Measurements from ENCODE around the gene MTIF2. TPM values are rescaled to one million over a fixed set of nuclear protein-coding genes. Genes with fewer than 3 reads are reported as not detected.
A peak's percentile ranks its signal among the peaks of the same experiment; 100 is the strongest.

MTIF2 gene
- total RNA-seq, 1 experiment from 2014 or later, result 49.8 TPM

DNA sequence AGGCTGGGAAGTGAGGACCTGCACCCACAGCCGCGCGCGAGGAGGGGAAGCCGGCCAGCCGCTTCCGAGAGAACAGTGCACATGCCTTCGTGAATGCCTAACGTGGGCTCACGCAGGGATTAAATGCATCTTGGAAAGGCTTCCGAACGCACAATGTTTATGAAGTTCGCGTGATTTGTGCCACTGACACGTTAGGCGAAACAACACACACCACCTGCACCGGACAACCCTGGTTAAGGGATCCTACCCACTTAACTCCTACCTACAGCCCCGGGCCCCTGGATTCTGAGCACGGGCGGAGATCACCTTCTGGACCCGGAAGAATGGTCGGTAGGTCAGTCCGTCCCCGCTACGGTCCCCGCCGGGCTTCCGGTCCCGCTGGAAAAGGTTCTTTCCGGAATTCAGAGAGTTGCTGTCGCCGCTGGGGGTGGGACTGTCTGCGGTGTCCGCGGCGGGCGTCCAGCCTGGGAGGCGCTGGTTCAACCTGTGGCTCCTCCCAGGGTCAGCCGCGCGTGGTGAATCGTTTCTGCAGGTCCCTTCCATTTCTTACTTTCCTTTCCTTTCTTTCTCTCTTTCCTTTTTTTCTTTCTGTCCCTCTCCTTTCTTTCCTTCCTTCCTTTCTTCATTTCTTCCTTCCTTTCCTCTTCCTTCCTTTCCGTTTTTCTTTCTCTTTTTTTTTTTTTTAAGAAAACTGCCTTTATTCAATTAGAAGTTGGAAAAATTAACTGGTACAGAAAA, at the start of gene MTIF2 (continued):
- TF ChIP-seq, protein P1, sequence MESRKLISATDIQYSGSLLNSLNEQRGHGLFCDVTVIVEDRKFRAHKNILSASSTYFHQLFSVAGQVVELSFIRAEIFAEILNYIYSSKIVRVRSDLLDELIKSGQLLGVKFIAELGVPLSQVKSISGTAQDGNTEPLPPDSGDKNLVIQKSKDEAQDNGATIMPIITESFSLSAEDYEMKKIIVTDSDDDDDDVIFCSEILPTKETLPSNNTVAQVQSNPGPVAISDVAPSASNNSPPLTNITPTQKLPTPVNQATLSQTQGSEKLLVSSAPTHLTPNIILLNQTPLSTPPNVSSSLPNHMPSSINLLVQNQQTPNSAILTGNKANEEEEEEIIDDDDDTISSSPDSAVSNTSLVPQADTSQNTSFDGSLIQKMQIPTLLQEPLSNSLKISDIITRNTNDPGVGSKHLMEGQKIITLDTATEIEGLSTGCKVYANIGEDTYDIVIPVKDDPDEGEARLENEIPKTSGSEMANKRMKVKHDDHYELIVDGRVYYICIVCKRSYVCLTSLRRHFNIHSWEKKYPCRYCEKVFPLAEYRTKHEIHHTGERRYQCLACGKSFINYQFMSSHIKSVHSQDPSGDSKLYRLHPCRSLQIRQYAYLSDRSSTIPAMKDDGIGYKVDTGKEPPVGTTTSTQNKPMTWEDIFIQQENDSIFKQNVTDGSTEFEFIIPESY (IDR thresholded peaks at IDR 0.05; ENCODE audit: extremely low read depth, insufficient replicate concordance, low read length), result peak; percentile 80
- peak; percentile 49 for TF ChIP-seq JUND (IDR thresholded peaks at IDR 0.05)

DNA sequence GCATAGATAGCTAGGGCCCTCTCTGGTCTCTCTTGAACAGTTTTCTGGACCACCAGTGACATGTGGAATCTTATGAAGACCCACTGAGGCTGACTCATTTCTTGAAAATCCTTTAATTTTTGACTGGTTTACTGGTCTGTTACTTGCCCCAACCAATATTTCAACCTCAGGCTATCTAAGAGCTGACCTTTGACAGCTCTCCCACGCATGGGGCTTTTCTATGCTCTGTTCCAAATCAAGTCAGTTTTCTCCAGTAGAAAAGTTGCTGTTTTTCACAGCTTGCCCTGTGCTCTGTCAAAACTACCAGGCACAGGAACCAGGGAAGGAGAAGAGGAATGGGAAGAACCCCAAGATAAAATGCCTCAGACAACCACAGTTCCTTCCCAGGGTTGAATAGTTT, 46.0 kb upstream of the MTIF2 start:
- DNase-seq (ENCODE audit: low read depth, low spot score), result no peak
- H3K9me2 ChIP-seq (ENCODE audit: insufficient read depth), result no peaks in the 10 kb centered on the region
- TF ChIP-seq, protein P2, sequence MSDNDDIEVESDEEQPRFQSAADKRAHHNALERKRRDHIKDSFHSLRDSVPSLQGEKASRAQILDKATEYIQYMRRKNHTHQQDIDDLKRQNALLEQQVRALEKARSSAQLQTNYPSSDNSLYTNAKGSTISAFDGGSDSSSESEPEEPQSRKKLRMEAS (IDR thresholded peaks at IDR 0.05), result no peak
- TF ChIP-seq SP1 (IDR thresholded peaks at IDR 0.05; ENCODE audit: low read depth), result no peak
- H3K4me3 ChIP-seq (replicated peaks in 1 of 2; ENCODE audit: low read depth in 1 of 2, low read length in 2 of 2), result no peak overlapping the region
- no peaks in the 10 kb centered on the region for H3K9me3 ChIP-seq (ENCODE audit: control insufficient read depth in 1 of 2, insufficient read depth in 1 of 2, low read depth in 1 of 2, low read length in 2 of 2)
- ChIA-PET RAD21 (ENCODE audit: low non-redundant PET in 1 of 2, low total read pairs in 2 of 2, uncharacterized antibody in 2 of 2, unreplicated experiment in 2 of 2) (no interaction called here), POLR2A (no interaction called here), CTCF (interaction anchor here (1.0 kb wide), 1 partner anchor 20 kb away, joined by 3 read pairs; no protein-coding TSS in a partner anchor)
- H2AFZ ChIP-seq (ENCODE audit: low read depth, low read length, poor library complexity, severe bottlenecking), result no peak overlapping the region
- H3K79me2 ChIP-seq (ENCODE audit: insufficient read depth, low read length), result no peaks in the 10 kb centered on the region
- no peak for ATAC-seq
- BruUV-seq (replicated peaks), result no TSS peak
- H3K4me2 ChIP-seq (ENCODE audit: low read length), result no peak overlapping the region
- H3K27me3 ChIP-seq (ENCODE audit: insufficient read depth, low read length), result no peaks in the 10 kb centered on the region
- H3K36me3 ChIP-seq (ENCODE audit: control insufficient read depth in 1 of 2, insufficient read depth in 2 of 2, low read length in 2 of 2), result peaks cover 0 to 10% of the 10 kb centered on the region in 2 experiments; a peak in 2 of 4 replicates
- H3K4me1 ChIP-seq (ENCODE audit: control insufficient read depth in 1 of 2, insufficient read depth in 2 of 2, low read length in 2 of 2), result no peaks in the 10 kb centered on the region
- no peaks in the 10 kb centered on the region for H4K20me1 ChIP-seq (ENCODE audit: insufficient read depth)
- intact Hi-C loops (cut with micrococcal nuclease), result no loop called here
- no peak overlapping the region for H3K9ac ChIP-seq (ENCODE audit: low read length)
- no peak overlapping the region for H3K27ac ChIP-seq (ENCODE audit: low read depth, low read length)
